GM12873 (cell line): Measurements from ENCODE around the gene PAK1.

Source experiments
- CTCF ChIP-seq: IDR thresholded peaks from 2 replicates; pipeline ENCODE4 v1.5.1; 2012; ENCODE audit warnings: low read depth, mild to moderate bottlenecking, moderate library complexity, low read length, control low read depth; ENCODE audit not compliant: insufficient read depth; ENCODE audit errors: missing control alignments

The PAK1 gene

GRCh38 chr11:77347948-77348347 lies 125.9 kb downstream of the PAK1 start:
- no peak for TF ChIP-seq CTCF

GRCh38 chr11:77346906-77347603 lies 126.8 kb downstream of the PAK1 start:
- TF ChIP-seq CTCF: no peak

- no peak for TF ChIP-seq CTCF
Observed at GRCh38 chr11:77345621-77346020, 128.3 kb downstream of the PAK1 start.

GRCh38 chr11:77340501-77340900 lies 133.4 kb downstream of the PAK1 start:
- TF ChIP-seq CTCF: no peak

GRCh38 chr11:77332259-77332658 lies 141.6 kb downstream of the PAK1 start:
- TF ChIP-seq CTCF: no peak

GRCh38 chr11:77325159-77325558 lies 148.7 kb downstream of the PAK1 start:
- TF ChIP-seq CTCF: no peak

GRCh38 chr11:77324508-77324907 lies 149.4 kb downstream of the PAK1 start:
- no peak for TF ChIP-seq CTCF
